DND-41 (cell line): Measurements from ENCODE around the gene FAXDC2.

Experiments
- CTCF ChIP-seq: IDR thresholded peaks from 2 replicates; pipeline ENCODE4 v1.5.1; 2012; ENCODE audit warnings: borderline replicate concordance, low read length, moderate library complexity, mild to moderate bottlenecking; ENCODE audit not compliant: poor library complexity, severe bottlenecking; ENCODE audit errors: extremely low read depth
- EZH2 ChIP-seq: IDR thresholded peaks from 3 replicates; pipeline ENCODE4 v1.6.1; 2012; ENCODE audit warnings: borderline replicate concordance, low read depth, mild to moderate bottlenecking, moderate library complexity, low read length, inconsistent platforms; ENCODE audit not compliant: severe bottlenecking

GRCh38 chr5:154831451-154831850, 19.0 kb downstream of the FAXDC2 start:
- TF ChIP-seq CTCF: no peak
- TF ChIP-seq EZH2: no peak
